ENCODE measurements around the gene PRPF38B. TPM values are rescaled to one million over a fixed set of nuclear protein-coding genes. Genes with fewer than 3 reads are reported as not detected.

Gene PRPF38B
- total and polyA plus RNA-seq, 2 of the 8 experiments (the other 6 are each of a cell fraction or from before 2014, with no cell fraction given): 16.6 to 50.6 TPM

DNA sequence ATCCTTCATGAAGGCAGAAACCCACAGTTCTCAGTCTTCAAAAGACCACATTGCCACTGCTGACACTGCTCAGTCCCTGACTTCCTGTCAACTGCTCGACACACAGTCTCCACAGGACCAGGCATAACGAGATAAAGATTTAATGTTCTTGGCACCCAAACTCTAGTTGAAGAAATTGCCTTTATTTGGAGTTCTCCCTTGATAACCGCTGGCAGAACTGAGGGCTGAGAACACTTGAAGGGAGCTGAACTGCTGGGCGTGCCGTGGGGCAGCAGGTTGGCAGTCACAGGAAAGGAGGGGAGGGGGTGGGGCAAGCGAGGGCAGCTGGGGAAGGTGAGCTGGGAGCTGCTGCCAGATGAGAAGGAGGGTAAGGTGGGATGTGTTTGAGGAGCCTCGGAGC, 47.1 kb upstream of the PRPF38B start:
- Histone ChIP-seq H2BK20ac (ENCODE audit: low read length) (no peak overlapping the region), H3K4me2 (ENCODE audit: insufficient read depth in 1 of 2, low read depth in 2 of 2, low read length in 2 of 2) (no peak overlapping the region), H4K20me1 (replicated peaks in 1 of 2; ENCODE audit: control insufficient read depth in 1 of 2, insufficient read depth in 2 of 2, low read length in 2 of 2) (no peaks in the 10 kb centered on the region), H3K23ac (ENCODE audit: insufficient read length) (no peak overlapping the region), H2BK15ac (ENCODE audit: low read length) (no peak overlapping the region), H3K36me3 (ENCODE audit: control insufficient read depth in 2 of 4, insufficient read depth in 4 of 4, low read length in 3 of 4) (no peaks in the 10 kb centered on the region), H2AFZ (ENCODE audit: low read length) (no peak overlapping the region), H3K4ac (replicated peaks; ENCODE audit: insufficient read length, low read depth, low read length) (no peak overlapping the region), H4K8ac (ENCODE audit: extremely low read depth, insufficient read depth, low read length) (no peak overlapping the region), H3K9ac (replicated peaks in 1 of 4; ENCODE audit: extremely low read depth in 1 of 4, low read depth in 3 of 4, low read length in 3 of 4) (no peak overlapping the region), H3K4me3 (ENCODE audit: extremely low read depth in 1 of 4, insufficient read depth in 2 of 4, low read depth in 3 of 4, low read length in 4 of 4) (no peak overlapping the region), H3K79me2 (ENCODE audit: control insufficient read depth in 1 of 2, insufficient read depth in 2 of 2, low read length in 2 of 2) (no peaks in the 10 kb centered on the region), H2BK5ac (ENCODE audit: low read depth, low read length) (no peak overlapping the region), H2AK5ac (ENCODE audit: low read depth, low read length) (no peak overlapping the region), H3K27me3 (replicated peaks in 1 of 4; ENCODE audit: control insufficient read depth in 3 of 4, extremely low read depth in 1 of 4, insufficient read depth in 3 of 4, low read length in 3 of 4) (peaks cover 0 to 1% (median 0%) of the 10 kb centered on the region in 4 experiments; a peak in 1 of 7 replicates), H2BK12ac (ENCODE audit: low read depth, low read length) (no peak overlapping the region), H3K14ac (ENCODE audit: insufficient read length) (no peak overlapping the region), H4K91ac (replicated peaks; ENCODE audit: insufficient read length, low read length) (no peak overlapping the region), H3K23me2 (ENCODE audit: low read depth, low read length) (no peaks in the 10 kb centered on the region), H3K79me1 (ENCODE audit: low read depth, low read length) (no peaks in the 10 kb centered on the region), H3K56ac (replicated peaks; ENCODE audit: insufficient read length, low read depth, low read length) (no peak overlapping the region), H2BK120ac (replicated peaks; ENCODE audit: low read depth, low read length) (no peak overlapping the region), H3K9me3 (ENCODE audit: insufficient read depth in 2 of 2, low read depth in 1 of 2, low read length in 1 of 2) (no peaks in the 10 kb centered on the region), H4K5ac (ENCODE audit: insufficient read length, low read depth, low read length) (no peak overlapping the region), H3K4me1 (replicated peaks in 1 of 4; ENCODE audit: control insufficient read depth in 3 of 4, insufficient read depth in 4 of 4, low read length in 3 of 4) (no peaks in the 10 kb centered on the region), H3K18ac (ENCODE audit: extremely low read depth, low read length) (no peak overlapping the region), H3K27ac (ENCODE audit: low read depth, low read length) (no peak overlapping the region)
- POLR2A ChIA-PET (ENCODE audit: partially characterized antibody): interaction anchor here (1.6 kb wide), 1 partner anchor 53 kb away, joined by 4 read pairs; no protein-coding TSS in a partner anchor
- FAIRE-seq: no peak
- CTCF ChIA-PET (ENCODE audit: partially characterized antibody): interaction anchor here (0.6 to 3.0 kb wide), 14 partner anchors 16 to 452 kb away, joined by 3 to 21 read pairs (median 3); partner anchors contain the start of genes EEIG2 and HENMT1
- no peak for DNase-seq (ENCODE audit: low read depth in 1 of 2, low spot score in 2 of 2)
- 94% methylated on average over 6 of the region's 7 CpGs; no CpG with 5 or more reads in 1 of the 2 experiments for WGBS, 2 experiments (ENCODE audit: extremely low coverage in 1 of 2, insufficient coverage in 1 of 2, insufficient read length in 1 of 2, insufficient replicate concordance in 2 of 2, low coverage in 1 of 2, low lambda C conversion rate in 2 of 2, missing lambda C conversion rate in 1 of 2)
- TF ChIP-seq SP4 (IDR thresholded peaks at IDR 0.05; ENCODE audit: low read length) (no peak), ASH2L (IDR thresholded peaks at IDR 0.05; ENCODE audit: low read length) (no peak), JUN (IDR thresholded peaks at IDR 0.05; ENCODE audit: low read depth, low read length) (no peak), KDM1A (IDR thresholded peaks at IDR 0.05; ENCODE audit: borderline replicate concordance, low read length) (no peak), RFX5 (IDR thresholded peaks at IDR 0.05; ENCODE audit: borderline replicate concordance, low read depth, low read length) (no peak), TEAD4 (IDR thresholded peaks at IDR 0.05; ENCODE audit: low read depth, low read length) (no peak), CHD2 (IDR thresholded peaks at IDR 0.05; ENCODE audit: low read length) (no peak), CEBPB (IDR thresholded peaks at IDR 0.05; ENCODE audit: low read depth, low read length) (no peak), SRF (IDR thresholded peaks at IDR 0.05; ENCODE audit: low read depth, low read length) (no peak), SUZ12 (IDR thresholded peaks at IDR 0.05; ENCODE audit: low read length) (no peak), GABPA (IDR thresholded peaks at IDR 0.05; ENCODE audit: borderline replicate concordance, insufficient read depth, low read length) (no peak), CHD1 (IDR thresholded peaks at IDR 0.05; ENCODE audit: low read depth, low read length) (no peak)
- TF ChIP-seq, protein P1, sequence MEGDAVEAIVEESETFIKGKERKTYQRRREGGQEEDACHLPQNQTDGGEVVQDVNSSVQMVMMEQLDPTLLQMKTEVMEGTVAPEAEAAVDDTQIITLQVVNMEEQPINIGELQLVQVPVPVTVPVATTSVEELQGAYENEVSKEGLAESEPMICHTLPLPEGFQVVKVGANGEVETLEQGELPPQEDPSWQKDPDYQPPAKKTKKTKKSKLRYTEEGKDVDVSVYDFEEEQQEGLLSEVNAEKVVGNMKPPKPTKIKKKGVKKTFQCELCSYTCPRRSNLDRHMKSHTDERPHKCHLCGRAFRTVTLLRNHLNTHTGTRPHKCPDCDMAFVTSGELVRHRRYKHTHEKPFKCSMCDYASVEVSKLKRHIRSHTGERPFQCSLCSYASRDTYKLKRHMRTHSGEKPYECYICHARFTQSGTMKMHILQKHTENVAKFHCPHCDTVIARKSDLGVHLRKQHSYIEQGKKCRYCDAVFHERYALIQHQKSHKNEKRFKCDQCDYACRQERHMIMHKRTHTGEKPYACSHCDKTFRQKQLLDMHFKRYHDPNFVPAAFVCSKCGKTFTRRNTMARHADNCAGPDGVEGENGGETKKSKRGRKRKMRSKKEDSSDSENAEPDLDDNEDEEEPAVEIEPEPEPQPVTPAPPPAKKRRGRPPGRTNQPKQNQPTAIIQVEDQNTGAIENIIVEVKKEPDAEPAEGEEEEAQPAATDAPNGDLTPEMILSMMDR (IDR thresholded peaks at IDR 0.05; ENCODE audit: control extremely low read depth in 1 of 3, insufficient read depth in 1 of 3, low read depth in 1 of 3, low read length in 3 of 3): no peak

Measured in H1 (cell line).